Naive thymus-derived CD4-positive, alpha-beta T cell (primary cell): ENCODE data around the gene ERP27. TPM values are rescaled to one million over a fixed set of nuclear protein-coding genes. Genes with fewer than 3 reads are reported as not detected.
A peak's percentile ranks its signal among the peaks of the same experiment; 100 is the strongest.

Source experiments
- ATAC-seq: fragments of 150-1000 bp; cut with Tn5 transposase; 2 replicates; pipeline ENCODE4 v1.10.0; 2021; ENCODE audit warnings: mild to moderate bottlenecking, moderate library complexity
- CTCF ChIA-PET: fragments of 350-600 bp; sonication (Branson Sonifier 250); formaldehyde crosslinking; loops from one replicate; lab custom pipeline; 2021; ENCODE audit warnings: antibody characterized with exemption; lab: Charles Lee
- POLR2A ChIA-PET: fragments of 350-600 bp; sonication (Branson Sonifier 250); formaldehyde crosslinking; loops from one replicate; lab custom pipeline; 2021; ENCODE audit warnings: antibody characterized with exemption, inconsistent platforms; lab: Charles Lee
- DNase-seq, 9 donors: peaks; one replicate each; pipeline versions ENCODE4 v3.0.0 to v3.0.0-alpha.2; 2020 to 2022; ENCODE audit warnings: mixed read lengths in 1 of 9
- H3K27ac ChIP-seq: one replicate; pipeline ENCODE4 v1.7.0; 2013; ENCODE audit warnings: mild to moderate bottlenecking, low read depth, low read length, moderate library complexity
- H3K27me3 ChIP-seq, 2 donors: one replicate each; pipeline ENCODE4 v1.7.0; 2013; ENCODE audit warnings: low read length in 2 of 2, mild to moderate bottlenecking in 2 of 2, moderate library complexity in 2 of 2; ENCODE audit not compliant: control insufficient read depth in 2 of 2, insufficient read depth in 2 of 2
- H3K36me3 ChIP-seq, 3 experiments: 1 replicate in 2 of 3; 2 replicates in 1 of 3; pipeline ENCODE4 v1.7.0; 2013; ENCODE audit warnings: low read length in 3 of 3, mild to moderate bottlenecking in 3 of 3, moderate library complexity in 1 of 3; ENCODE audit not compliant: insufficient read depth in 3 of 3, control insufficient read depth in 2 of 3
- H3K4me1 ChIP-seq, 2 donors: one replicate each; pipeline ENCODE4 v1.7.0; 2013; ENCODE audit warnings: low read length in 2 of 2, mild to moderate bottlenecking in 2 of 2, moderate library complexity in 1 of 2; ENCODE audit not compliant: control insufficient read depth in 2 of 2, insufficient read depth in 2 of 2
- H3K4me3 ChIP-seq: 2 replicates; pipeline ENCODE4 v1.7.0; 2013; ENCODE audit warnings: mild to moderate bottlenecking, low read length
- H3K9me3 ChIP-seq, 3 experiments: 1 replicate in 2 of 3; 2 replicates in 1 of 3; pipeline ENCODE4 v1.7.0; 2013; ENCODE audit warnings: low read length in 3 of 3; ENCODE audit not compliant: control insufficient read depth in 2 of 3
- H3K27ac Mint-ChIP-seq, 9 donors: one replicate each; pipeline ENCODE4 v1.8.0; 2020 to 2022; ENCODE audit warnings: mixed read lengths in 9 of 9, mild to moderate bottlenecking in 8 of 9, moderate library complexity in 5 of 9, inconsistent platforms in 2 of 9
- H3K27me3 Mint-ChIP-seq, 5 donors: one replicate each; pipeline ENCODE4 v1.8.0; 2021 to 2022; ENCODE audit warnings: mixed read lengths in 5 of 5, mild to moderate bottlenecking in 1 of 5
- H3K36me3 Mint-ChIP-seq, 5 donors: one replicate each; pipeline ENCODE4 v1.8.0; 2020 to 2022; ENCODE audit warnings: mixed read lengths in 5 of 5, mild to moderate bottlenecking in 3 of 5, inconsistent platforms in 1 of 5
- H3K4me1 Mint-ChIP-seq, 7 donors: one replicate each; pipeline ENCODE4 v1.8.0; 2020 to 2022; ENCODE audit warnings: mixed read lengths in 7 of 7, mild to moderate bottlenecking in 3 of 7, inconsistent platforms in 1 of 7
- H3K4me3 Mint-ChIP-seq, 10 donors: one replicate each; pipeline ENCODE4 v1.8.0; 2020 to 2022; ENCODE audit warnings: mild to moderate bottlenecking in 10 of 10, mixed read lengths in 10 of 10, moderate library complexity in 6 of 10, inconsistent platforms in 2 of 10
- H3K9me3 Mint-ChIP-seq, 11 donors: one replicate each; pipeline ENCODE4 v1.8.0; 2020 to 2022; ENCODE audit warnings: mixed read lengths in 11 of 11, mild to moderate bottlenecking in 4 of 11, inconsistent platforms in 1 of 11, moderate library complexity in 1 of 11
- intact Hi-C, 2 donors: fragments of 100-400 bp; cut with micrococcal nuclease; formaldehyde crosslinking; loops; one replicate each; pipeline ENCODE4 v1.15.1; 2023
- polyA plus RNA-seq, 2 donors: library from polyadenylated mRNA; unstranded; fragments of 300-500 nt; fragmentation: Illumina TruSeq; gene quantifications; one replicate each; pipeline ENCODE4 v1.2.3, GENCODE V29; 2021
- total RNA-seq, 6 experiments: library from RNA in 5 of 6; stranded (reverse) in 5 of 6; gene quantifications; 1 replicate in 5 of 6; 2 replicates in 1 of 6; pipeline ENCODE4 v1.2.3 and lab custom pipeline; 2021 to 2026

The ERP27 gene
- total and polyA plus RNA-seq, 7 experiments from 2014 or later: 5.6 to 20.3 (median 13.1) TPM

- H3K4me1 ChIP-seq: peaks cover 34 to 59% of the 10 kb centered on the region in 2 donors
- H3K4me3 ChIP-seq: peak overlapping the region; percentile 84
- H3K4me3 Mint-ChIP-seq: peak overlapping the region; percentile 88 to 100 (median 97)
- H3K36me3 Mint-ChIP-seq: peaks cover 7 to 56% (median 49%) of the 10 kb centered on the region in 5 donors
- DNase-seq (no peak), ATAC-seq (no peak)
- CTCF ChIA-PET: interaction anchor here (0.6 to 2.8 kb wide), 3 partner anchors 11 to 123 kb away, joined by 3 to 11 read pairs (median 3); no protein-coding TSS in a partner anchor
- H3K4me1 Mint-ChIP-seq: peaks cover 40 to 65% (median 60%) of the 10 kb centered on the region in 7 donors
- POLR2A ChIA-PET: interaction anchor here (0.6 to 7.0 kb wide), 13 partner anchors 10 to 186 kb away, joined by 3 to 115 read pairs (median 7); partner anchors contain the start of genes C12orf60, ERP27 and WBP11
- H3K9me3 Mint-ChIP-seq: peaks cover 0 to 8% (median 0%) of the 10 kb centered on the region in 11 donors
- peaks cover 0 to 2% (median 0%) of the 10 kb centered on the region in 5 donors for H3K27me3 Mint-ChIP-seq
- peak overlapping the region; percentile 91 to 98 (median 96) for H3K27ac Mint-ChIP-seq
- intact Hi-C loops: loop anchor here in 1 of 2 donors (5.0 kb wide), 1 partner anchor 95 kb away; no protein-coding TSS in a partner anchor
- peaks cover 3 to 23% (median 4%) of the 10 kb centered on the region in 3 experiments for H3K36me3 ChIP-seq
- H3K27me3 ChIP-seq: no peaks in the 10 kb centered on the region
- no peaks in the 10 kb centered on the region for H3K9me3 ChIP-seq
- peak overlapping the region; percentile 96 for H3K27ac ChIP-seq
These were observed 18.6 kb upstream of the ERP27 start for GRCh38 chr12:14956905-14957304.

GRCh38 chr12:14956024-14956891 lies 17.9 kb upstream of the ERP27 start:
- Histone ChIP-seq H3K9me3 (no peaks in the 10 kb centered on the region), H3K36me3 (peaks cover 4 to 23% (median 8%) of the 10 kb centered on the region in 3 experiments), H3K27ac (peak overlapping the region; percentile 96), H3K27me3 (no peaks in the 10 kb centered on the region), H3K4me1 (peaks cover 41 to 65% of the 10 kb centered on the region in 2 donors), H3K4me3 (peak overlapping the region; percentile 84)
- ATAC-seq (no peak), DNase-seq (peak in 2 of 9 donors; percentile 30 to 49)
- POLR2A ChIA-PET: interaction anchor here (0.9 to 7.0 kb wide), 11 partner anchors 9 to 186 kb away, joined by 3 to 115 read pairs (median 7); partner anchors contain the start of genes C12orf60, ERP27 and WBP11
- intact Hi-C loops: loop anchor here in 1 of 2 donors (5.0 kb wide), 1 partner anchor 96 kb away; no protein-coding TSS in a partner anchor
- Mint-ChIP-seq H3K27me3 (peaks cover 0 to under 1% (median 0%) of the 10 kb centered on the region in 5 donors), H3K9me3 (peaks cover 0 to 6% (median 0%) of the 10 kb centered on the region in 11 donors), H3K36me3 (peaks cover 10 to 59% (median 52%) of the 10 kb centered on the region in 5 donors), H3K4me3 (peak overlapping the region; percentile 88 to 100 (median 97)), H3K4me1 (peaks cover 46 to 71% (median 63%) of the 10 kb centered on the region in 7 donors), H3K27ac (peak overlapping the region; percentile 83 to 98 (median 96))
- CTCF ChIA-PET: interaction anchor here (2.8 kb wide), 1 partner anchor 39 kb away, joined by 11 read pairs; no protein-coding TSS in a partner anchor

DNA sequence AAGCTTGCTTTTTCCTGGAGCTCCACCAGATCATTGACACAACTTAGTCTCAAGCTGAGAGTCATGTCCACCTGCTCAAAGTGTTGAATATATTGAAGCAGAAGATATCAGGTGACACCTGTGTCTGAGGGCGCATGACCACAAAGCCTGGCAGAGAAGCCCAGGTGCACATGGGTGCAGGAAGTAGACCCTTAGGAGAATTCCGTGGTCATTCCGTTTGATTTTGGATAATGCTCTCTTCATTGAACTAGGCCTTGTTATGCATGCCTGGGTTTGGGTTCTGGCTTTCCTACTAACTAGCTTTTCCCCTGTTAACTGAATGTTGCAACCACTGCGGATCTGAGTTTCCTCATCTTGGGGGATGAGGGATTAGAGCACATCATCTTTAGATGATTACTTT lies 15.9 kb upstream of the ERP27 start:
- Histone ChIP-seq H3K36me3 (peaks cover 19 to 26% (median 19%) of the 10 kb centered on the region in 3 experiments), H3K27me3 (no peaks in the 10 kb centered on the region), H3K4me3 (peak overlapping the region; percentile 39), H3K4me1 (peaks cover 59 to 84% of the 10 kb centered on the region in 2 donors), H3K27ac (peak overlapping the region; percentile 96), H3K9me3 (no peaks in the 10 kb centered on the region)
- Mint-ChIP-seq H3K36me3 (peaks cover 14 to 63% (median 51%) of the 10 kb centered on the region in 5 donors), H3K4me1 (peaks cover 61 to 87% (median 83%) of the 10 kb centered on the region in 7 donors), H3K4me3 (peak overlapping the region; percentile 72 to 97 (median 88)), H3K9me3 (peaks cover 0 to 4% (median 0%) of the 10 kb centered on the region in 11 donors), H3K27me3 (no peaks in the 10 kb centered on the region), H3K27ac (peak overlapping the region; percentile 92 to 99 (median 97))
- CTCF ChIA-PET: interaction anchor here (0.7 to 1.2 kb wide), 3 partner anchors 16 to 578 kb away, joined by 3 to 5 read pairs (median 4); partner anchors contain the start of gene ERP27
- no peak for ATAC-seq
- intact Hi-C loops: loop anchor here in 1 of 2 donors (5.0 kb wide), 1 partner anchor 547 kb away; no protein-coding TSS in a partner anchor
- peak in 1 of 9 donors; percentile 41 for DNase-seq
- POLR2A ChIA-PET: interaction anchor here (0.6 to 2.3 kb wide), 16 partner anchors 9 to 580 kb away, joined by 3 to 21 read pairs (median 4); partner anchors contain the start of genes C12orf60, ERP27, PDE6H and WBP11

DNA sequence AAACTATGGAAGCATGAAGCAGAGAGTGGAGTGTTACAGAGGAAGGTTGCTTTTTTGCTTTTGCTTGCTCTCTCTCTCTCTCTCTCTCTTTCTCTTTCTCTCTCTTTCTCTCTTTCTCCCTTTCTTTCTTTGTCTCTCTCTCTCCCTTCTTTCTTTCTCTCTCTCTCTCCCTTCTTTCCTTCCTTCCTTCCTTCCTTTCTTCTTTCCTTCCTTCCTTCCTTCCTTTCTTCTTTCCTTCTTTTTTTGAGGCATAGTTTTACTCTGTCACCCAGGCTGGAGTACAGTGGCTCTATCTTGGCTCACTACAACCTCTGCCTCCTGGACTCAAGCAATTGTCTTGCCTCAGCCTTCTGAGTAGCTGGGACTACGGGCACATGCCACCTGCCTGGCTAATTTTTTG lies 15.4 kb upstream of the ERP27 start:
- DNase-seq (no peak), ATAC-seq (no peak)
- intact Hi-C loops: loop anchor here (2.0 to 5.0 kb wide), 4 partner anchors 69 to 587 kb away; partner anchors contain the start of genes C12orf60 (in 1 of the 2), MGP (in 1 of the 2) and WBP11 (in 1 of the 2)
- ChIA-PET CTCF (interaction anchor here (0.7 to 1.2 kb wide), 3 partner anchors 16 to 578 kb away, joined by 3 to 5 read pairs (median 4); partner anchors contain the start of gene ERP27), POLR2A (interaction anchor here (0.6 to 2.3 kb wide), 16 partner anchors 9 to 581 kb away, joined by 3 to 21 read pairs (median 4); partner anchors contain the start of genes C12orf60, ERP27, PDE6H and WBP11)
- H3K9me3 ChIP-seq: no peaks in the 10 kb centered on the region
- peaks cover 17 to 63% (median 53%) of the 10 kb centered on the region in 5 donors for H3K36me3 Mint-ChIP-seq
- H3K9me3 Mint-ChIP-seq: peaks cover 0 to 4% (median 0%) of the 10 kb centered on the region in 11 donors
- peak overlapping the region; percentile 92 to 99 (median 97) for H3K27ac Mint-ChIP-seq
- H3K27ac ChIP-seq: peak overlapping the region; percentile 96
- H3K36me3 ChIP-seq: peaks cover 22 to 30% (median 24%) of the 10 kb centered on the region in 3 experiments
- H3K27me3 Mint-ChIP-seq: no peaks in the 10 kb centered on the region
- peak overlapping the region; percentile 72 to 97 (median 88) for H3K4me3 Mint-ChIP-seq
- peaks cover 64 to 92% (median 88%) of the 10 kb centered on the region in 7 donors for H3K4me1 Mint-ChIP-seq
- H3K4me3 ChIP-seq: peak overlapping the region; percentile 39
- peaks cover 64 to 89% of the 10 kb centered on the region in 2 donors for H3K4me1 ChIP-seq
- H3K27me3 ChIP-seq: no peaks in the 10 kb centered on the region

- DNase-seq (peak in 8 of 9 donors; percentile 29 to 85 (median 78)), ATAC-seq (peak; percentile 82)
- no peaks in the 10 kb centered on the region for H3K27me3 Mint-ChIP-seq
- Histone ChIP-seq H3K27me3 (no peaks in the 10 kb centered on the region), H3K36me3 (peaks cover 28 to 36% (median 34%) of the 10 kb centered on the region in 3 experiments), H3K27ac (peak overlapping the region; percentile 96), H3K4me1 (peaks cover 77 to 94% of the 10 kb centered on the region in 2 donors), H3K9me3 (no peaks in the 10 kb centered on the region), H3K4me3 (peak overlapping the region; percentile 39)
- intact Hi-C loops: loop anchor here (1.0 to 5.0 kb wide), 9 partner anchors 9 to 586 kb away; partner anchors contain the start of genes ARHGDIB (in 2 of the 2), C12orf60 (in 2 of the 2), WBP11 (in 2 of the 2) and MGP (in 1 of the 2)
- H3K27ac Mint-ChIP-seq: peak overlapping the region; percentile 92 to 99 (median 97)
- POLR2A ChIA-PET: interaction anchor here (0.8 to 3.3 kb wide), 8 partner anchors 9 to 214 kb away, joined by 3 to 18 read pairs (median 6); partner anchors contain the start of genes ARHGDIB and ERP27
- H3K36me3 Mint-ChIP-seq: peaks cover 19 to 61% (median 52%) of the 10 kb centered on the region in 5 donors
- peaks cover 62 to 99% (median 94%) of the 10 kb centered on the region in 7 donors for H3K4me1 Mint-ChIP-seq
- H3K4me3 Mint-ChIP-seq: peak overlapping the region; percentile 72 to 97 (median 88)
- H3K9me3 Mint-ChIP-seq: peaks cover 0 to 3% (median 0%) of the 10 kb centered on the region in 11 donors
- CTCF ChIA-PET: no interaction called here
These were observed 14.1 kb upstream of the ERP27 start for GRCh38 chr12:14952299-14952921.
